GM18870 (cell line): ENCODE results near the gene KCNK5.

ENCODE experiments used
- ATAC-seq: cut with Tn5 transposase; IDR thresholded peaks from one replicate; pipeline ENCODE4 v1.9.1; 2021; ENCODE audit warnings: moderate library complexity; ENCODE audit not compliant: unreplicated experiment

The KCNK5 gene

DNA sequence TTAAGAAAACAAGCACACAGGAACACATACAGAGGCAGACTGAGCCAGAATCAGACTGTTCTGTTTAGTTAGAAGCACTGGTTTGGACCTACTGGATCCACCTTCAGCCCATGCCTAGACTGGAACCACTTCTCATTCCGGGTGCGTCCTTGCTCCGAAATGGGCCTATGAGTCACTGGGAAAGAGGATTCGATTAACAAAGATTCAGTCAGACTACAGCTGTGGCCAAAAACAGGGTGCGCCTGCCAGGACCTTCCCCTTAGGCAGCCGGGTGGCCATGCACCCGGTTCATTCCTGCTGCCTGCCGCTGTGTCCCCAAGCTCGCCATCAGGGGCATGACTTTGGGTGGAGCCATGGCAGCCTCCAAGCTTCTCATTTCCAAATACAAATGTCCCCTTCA lies 14.5 kb upstream of the KCNK5 start:
- no peak for ATAC-seq

DNA sequence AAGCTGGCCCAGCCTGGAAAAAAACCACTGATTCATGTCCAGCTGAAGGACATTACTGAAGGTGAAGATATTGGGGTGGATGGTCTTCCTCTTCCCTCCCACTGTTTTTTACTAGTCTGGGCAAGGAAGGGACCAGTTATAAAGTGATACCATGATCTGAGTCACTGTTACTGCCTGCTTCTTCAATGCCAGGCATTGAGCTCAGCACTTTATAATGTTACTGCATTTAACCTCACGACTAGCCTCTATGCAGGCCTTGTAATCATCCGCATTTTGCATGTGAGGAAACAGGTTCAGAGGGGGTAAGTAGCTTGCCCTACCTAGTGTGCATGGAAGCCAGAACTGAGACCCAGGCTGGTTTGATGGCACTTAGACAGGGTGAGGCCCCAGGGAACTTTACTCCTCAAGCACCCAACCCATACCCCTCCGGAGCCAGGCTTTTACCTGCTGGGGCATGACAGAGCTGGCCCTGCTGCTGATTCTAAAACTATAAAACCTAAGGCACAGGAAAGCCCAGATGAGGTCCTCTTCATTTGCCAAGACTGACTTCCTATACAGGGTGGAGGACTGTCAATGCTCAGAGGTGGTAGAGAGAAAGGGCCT lies 11.0 kb upstream of the KCNK5 start:
- no peak for ATAC-seq

- no peak for ATAC-seq
Observed at GRCh38 chr6:39239527-39240154, 10.4 kb upstream of the KCNK5 start.

GRCh38 chr6:39236742-39237141 lies 7.5 kb upstream of the KCNK5 start:
- no peak for ATAC-seq

DNA sequence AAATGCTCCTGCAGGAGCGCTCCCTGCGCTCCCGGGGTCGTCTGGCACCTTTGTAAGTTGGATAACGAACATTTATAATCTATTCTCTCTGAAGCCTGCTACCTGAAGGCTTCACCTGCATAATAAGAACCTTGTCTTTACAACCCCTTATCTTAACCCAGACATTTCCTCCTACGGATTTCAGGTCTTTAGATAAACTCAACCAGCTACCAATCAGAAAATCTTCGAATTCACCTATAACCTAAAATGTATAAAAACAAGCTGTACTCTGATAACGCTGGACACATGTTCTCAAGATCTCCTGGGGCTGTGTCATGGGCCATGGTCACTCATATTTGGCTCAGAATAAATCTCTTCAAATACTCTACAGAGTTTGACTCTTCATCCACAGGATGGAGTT lies 4.1 kb upstream of the KCNK5 start:
- no peak for ATAC-seq

- ATAC-seq = no peak
Observed at GRCh38 chr6:39231521-39232243, 2.4 kb upstream of the KCNK5 start.

DNA sequence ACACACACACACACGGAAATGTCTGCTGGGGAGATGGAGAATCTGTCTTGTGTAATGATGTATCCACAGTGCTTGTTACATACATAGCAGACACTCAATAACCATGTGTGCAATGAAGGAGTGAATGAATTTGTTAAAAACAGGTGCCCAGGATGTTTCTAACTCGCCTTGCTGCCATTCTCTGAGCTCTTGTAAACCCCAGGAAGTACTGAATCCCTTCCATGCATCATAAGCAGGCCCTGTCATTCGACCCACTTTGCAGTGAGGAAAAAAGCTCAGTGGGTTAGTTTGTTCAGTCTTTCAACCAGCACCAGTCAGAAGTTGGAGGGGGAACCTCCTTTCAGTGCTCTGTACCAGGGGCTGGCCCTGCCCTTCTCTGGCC lies 1.4 kb upstream of the KCNK5 start:
- no peak for ATAC-seq

- ATAC-seq = no peak
Observed at GRCh38 chr6:39228111-39228971, 934 bp downstream of the KCNK5 start.

GRCh38 chr6:39227476-39227875 lies 1.8 kb downstream of the KCNK5 start:
- ATAC-seq = no peak

DNA sequence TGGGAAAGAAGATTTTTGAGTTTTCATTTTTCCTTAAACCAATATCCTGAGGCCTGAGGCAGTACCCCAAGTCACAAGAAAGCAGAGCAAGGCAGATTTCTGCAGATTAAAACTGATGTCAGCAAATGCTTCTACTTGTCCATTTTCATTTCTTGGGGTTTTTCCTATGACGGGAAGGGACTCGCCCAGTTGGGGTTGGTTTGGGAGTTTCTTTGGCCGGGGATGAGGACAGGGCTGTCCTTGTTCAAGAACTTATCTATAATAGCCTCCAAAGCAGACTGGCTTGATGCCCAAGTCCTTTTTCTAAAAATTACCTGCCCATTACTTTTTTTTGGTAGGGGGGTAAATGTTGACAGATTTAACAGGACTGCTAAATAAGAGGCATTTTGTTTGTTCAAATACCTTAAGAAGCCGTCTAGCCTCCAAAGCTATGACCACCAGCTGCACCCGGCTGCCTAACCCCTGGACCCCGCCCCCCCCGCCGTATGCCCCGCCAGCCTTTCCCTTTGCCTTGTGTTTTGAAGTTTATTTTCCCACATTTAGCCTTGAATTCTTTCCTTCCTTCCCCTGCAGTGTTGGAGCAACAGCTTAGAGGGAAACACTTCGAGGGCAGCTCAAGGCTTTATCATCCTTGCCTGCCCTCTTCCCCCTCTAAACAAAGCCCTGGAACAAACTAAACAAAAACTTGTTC lies 2.5 kb downstream of the KCNK5 start:
- no peak for ATAC-seq

- ATAC-seq = no peak
Observed at GRCh38 chr6:39225946-39226437, 3.3 kb downstream of the KCNK5 start.

GRCh38 chr6:39225543-39225942 lies 3.7 kb downstream of the KCNK5 start:
- ATAC-seq = no peak

- no peak for ATAC-seq
Observed at GRCh38 chr6:39224523-39225182, 4.6 kb downstream of the KCNK5 start.

- no peak for ATAC-seq
Observed at GRCh38 chr6:39224011-39224410, 5.3 kb downstream of the KCNK5 start.

DNA sequence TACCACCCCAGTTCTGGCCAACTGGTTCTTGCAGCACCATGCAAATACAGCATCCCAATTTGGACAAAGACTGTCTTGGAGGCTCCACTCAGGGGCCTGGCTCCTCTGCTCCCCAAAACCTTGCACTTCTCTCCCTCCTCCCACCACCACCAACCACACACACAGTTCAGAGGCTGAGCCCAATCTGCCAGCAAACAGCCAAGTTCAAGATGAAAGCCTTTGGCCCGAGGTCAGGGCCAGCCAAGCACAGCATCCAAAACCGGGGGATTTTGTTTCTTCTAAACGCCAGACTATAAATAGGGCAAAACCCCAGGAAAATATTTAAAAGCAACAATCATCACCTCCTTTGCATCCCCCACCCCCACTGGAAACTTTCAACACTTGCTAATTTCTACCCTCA lies 5.7 kb downstream of the KCNK5 start:
- ATAC-seq = no peak

- ATAC-seq = no peak
Observed at GRCh38 chr6:39223061-39223460, 6.2 kb downstream of the KCNK5 start.

DNA sequence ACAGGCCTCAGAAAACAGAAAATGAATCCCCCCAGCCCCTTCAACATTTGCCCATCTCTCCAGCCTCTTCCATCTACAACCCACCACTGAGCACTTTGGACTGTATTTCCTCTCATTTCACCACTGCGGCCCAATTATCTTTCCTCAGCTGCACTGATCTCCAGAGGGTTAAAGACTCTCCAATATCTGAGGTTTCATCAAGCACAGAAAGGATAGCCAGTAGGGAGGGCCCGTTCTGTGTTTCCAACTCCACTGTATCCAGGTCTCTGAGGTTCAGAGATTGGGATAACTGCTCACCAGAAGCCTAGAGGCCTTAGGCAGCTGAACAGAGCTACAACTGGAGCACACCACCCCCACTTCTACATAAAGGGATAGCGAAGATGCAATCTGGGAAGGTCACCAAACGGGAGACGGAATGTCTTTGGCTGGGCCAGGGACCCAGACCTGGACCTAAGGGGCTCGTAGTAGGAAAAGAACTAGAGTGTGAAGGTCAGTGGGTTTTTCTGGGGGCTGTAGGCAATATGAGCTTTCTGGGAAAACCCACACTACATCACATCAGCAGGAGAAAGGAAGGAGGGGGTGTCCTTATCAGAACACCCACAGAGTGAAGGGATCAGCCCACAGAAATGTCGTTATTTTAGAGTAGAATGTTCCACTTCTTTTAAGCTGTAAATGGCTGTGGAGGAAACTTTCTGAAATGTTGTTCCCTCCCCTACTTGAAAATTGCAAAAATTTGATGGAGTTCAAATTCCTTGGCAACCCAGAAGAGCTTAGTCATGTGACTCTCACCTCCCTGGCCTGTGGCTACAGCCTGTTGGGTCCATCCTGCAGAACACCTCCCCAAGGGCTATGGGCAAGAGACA lies 7.3 kb downstream of the KCNK5 start:
- ATAC-seq = no peak

DNA sequence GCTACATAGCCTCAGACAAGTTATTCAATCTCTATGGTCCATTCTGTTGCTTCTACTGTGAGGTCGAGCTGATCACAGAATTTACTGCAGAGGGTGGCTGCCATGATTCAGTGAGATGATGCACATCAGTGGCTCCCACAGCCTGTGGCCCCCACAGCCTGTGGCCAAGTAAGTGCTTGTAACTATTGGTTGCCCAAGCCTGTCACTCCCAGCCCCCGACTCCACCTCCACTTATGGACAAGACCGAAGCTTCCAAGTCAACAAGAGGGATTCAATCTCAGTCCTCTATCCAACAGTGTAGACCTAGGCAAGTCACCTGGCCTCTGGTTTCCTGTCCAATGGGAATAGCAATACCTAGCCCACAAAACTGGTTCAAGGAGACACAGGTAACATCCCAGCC lies 8.2 kb downstream of the KCNK5 start:
- no peak for ATAC-seq

DNA sequence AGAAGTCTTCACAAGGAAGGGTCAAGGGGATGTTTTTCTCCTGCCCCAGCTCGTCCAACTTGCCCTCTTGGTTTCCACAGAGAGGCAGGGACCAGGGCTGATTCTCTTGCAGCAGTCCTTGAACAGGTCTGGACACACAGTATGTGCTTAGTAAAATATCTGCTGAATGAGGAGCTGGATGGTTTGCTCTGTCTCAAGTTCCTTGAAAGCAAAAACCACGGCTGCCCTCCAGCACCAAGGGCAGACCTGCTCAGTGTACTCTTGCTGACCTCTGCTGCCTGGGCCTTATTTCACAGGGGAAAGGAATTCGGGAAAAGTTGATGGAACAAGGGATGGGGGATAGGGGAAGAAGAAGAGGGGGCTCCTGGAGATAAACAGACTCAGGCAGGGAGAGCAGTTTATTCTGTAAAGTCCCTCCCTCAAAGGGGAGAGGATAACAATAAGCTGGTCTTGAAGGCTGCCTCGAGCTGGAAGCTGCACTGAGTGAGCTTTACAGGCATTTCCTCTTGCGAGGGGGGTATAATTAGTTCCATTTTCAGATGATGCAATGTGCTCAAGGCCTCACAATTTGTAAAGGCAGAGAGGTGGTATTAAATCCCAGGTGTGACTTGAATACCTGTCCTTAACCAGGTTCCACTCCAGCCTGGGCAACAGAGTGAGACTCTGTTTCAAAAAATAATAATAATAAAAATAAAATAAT lies 10.3 kb downstream of the KCNK5 start:
- no peak for ATAC-seq
